GM10266 (cell line): ENCODE results near the gene PRRC2B.
A peak's percentile ranks its signal among the peaks of the same experiment; 100 is the strongest.
"Not testable (repeated sequence)": the region's sequence is repeated elsewhere in the genome, so short reads cannot be mapped to it uniquely, and the experiment has no call there.

Source experiments
- DNase-seq: peaks from one replicate; pipeline ENCODE4 v3.0.0; 2012; ENCODE audit errors: extremely low spot score
- TF ChIP-seq, protein P1 (sequence below): IDR thresholded peaks from 2 replicates; pipeline ENCODE4 v1.5.1; 2012; ENCODE audit warnings: mild to moderate bottlenecking, low read depth; ENCODE audit not compliant: control insufficient read depth, insufficient read depth; ENCODE audit errors: missing control alignments

Gene PRRC2B

GRCh38 chr9:131391020-131391419 lies 2.9 kb upstream of the PRRC2B start:
- TF ChIP-seq, protein P1, sequence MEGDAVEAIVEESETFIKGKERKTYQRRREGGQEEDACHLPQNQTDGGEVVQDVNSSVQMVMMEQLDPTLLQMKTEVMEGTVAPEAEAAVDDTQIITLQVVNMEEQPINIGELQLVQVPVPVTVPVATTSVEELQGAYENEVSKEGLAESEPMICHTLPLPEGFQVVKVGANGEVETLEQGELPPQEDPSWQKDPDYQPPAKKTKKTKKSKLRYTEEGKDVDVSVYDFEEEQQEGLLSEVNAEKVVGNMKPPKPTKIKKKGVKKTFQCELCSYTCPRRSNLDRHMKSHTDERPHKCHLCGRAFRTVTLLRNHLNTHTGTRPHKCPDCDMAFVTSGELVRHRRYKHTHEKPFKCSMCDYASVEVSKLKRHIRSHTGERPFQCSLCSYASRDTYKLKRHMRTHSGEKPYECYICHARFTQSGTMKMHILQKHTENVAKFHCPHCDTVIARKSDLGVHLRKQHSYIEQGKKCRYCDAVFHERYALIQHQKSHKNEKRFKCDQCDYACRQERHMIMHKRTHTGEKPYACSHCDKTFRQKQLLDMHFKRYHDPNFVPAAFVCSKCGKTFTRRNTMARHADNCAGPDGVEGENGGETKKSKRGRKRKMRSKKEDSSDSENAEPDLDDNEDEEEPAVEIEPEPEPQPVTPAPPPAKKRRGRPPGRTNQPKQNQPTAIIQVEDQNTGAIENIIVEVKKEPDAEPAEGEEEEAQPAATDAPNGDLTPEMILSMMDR, result no peak
- DNase-seq, result no peak

- TF ChIP-seq, protein P1, result no peak
Observed at GRCh38 chr9:131391504-131391903, 2.4 kb upstream of the PRRC2B start.

DNA sequence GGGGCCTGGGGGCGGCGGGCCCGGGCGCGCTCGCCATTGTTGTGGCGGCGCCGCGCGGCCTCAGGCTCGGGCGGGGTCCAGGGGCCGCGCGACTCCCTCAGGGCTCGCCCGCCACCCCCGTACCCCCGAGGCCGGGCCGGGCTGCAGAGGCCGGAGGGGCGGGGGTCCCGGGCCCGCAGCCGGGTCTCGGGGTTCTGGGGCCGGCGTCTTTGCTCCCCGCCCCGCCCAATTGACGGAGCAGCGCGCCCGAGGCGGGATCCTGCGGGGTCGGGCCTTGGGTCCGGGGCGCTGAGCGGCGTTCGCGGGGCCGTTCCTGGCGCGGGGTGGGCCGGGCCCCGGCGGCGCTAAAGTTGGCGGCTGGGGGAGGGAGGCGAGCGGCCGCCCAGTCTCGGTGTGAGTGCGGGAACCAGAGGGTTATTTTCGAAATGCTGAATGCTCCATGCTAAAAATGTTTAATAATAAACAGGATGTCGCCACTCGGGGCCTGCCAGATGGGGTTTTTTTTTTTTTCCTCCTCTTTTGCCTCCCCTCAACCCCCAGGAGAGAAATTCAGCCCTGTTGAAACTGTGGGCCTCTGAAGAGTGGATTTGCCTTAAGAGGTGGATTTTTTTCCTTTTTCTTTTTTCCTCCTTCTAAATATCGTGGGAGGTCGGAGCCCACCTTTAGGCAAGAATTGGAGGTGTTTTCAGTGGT lies 724 bp downstream of the PRRC2B start:
- peak; percentile 63 for DNase-seq

More at GRCh38 chr9:131391504-131391903, 2.4 kb upstream of the PRRC2B start:
- DNase-seq, result no peak

GRCh38 chr9:131395157-131396098 lies 1.5 kb downstream of the PRRC2B start:
- DNase-seq, result peak; percentile 78
- TF ChIP-seq, protein P1, result no peak

More for the DNA sequence above, 724 bp downstream of the PRRC2B start:
- TF ChIP-seq, protein P1, result no peak

DNA sequence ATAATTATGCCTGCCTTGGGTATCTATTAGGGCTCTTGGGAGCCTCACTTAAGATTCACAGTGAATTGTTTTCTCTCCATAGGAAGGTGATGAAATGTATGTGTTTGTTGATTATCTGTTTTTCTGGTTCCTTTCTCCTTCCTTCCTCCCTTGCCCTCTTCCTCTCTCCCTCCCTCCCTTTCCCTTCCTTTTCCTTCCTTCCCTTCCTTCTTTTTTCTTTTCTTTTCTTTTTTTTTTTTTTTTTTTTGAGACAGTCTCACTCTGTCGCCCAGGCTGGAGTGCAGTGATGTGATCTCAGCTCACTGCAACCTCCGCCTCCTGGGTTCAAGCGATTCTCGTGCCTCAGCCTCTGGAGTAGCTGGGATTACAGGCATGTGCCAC lies 2.2 kb downstream of the PRRC2B start:
- DNase-seq, result not testable (repeated sequence)

- TF ChIP-seq, protein P1, result no peak
Observed at GRCh38 chr9:131396626-131397025, 2.7 kb downstream of the PRRC2B start.

GRCh38 chr9:131397100-131397790 lies 3.4 kb downstream of the PRRC2B start:
- TF ChIP-seq, protein P1, result no peak
- DNase-seq, result no peak

More at GRCh38 chr9:131396626-131397025, 2.7 kb downstream of the PRRC2B start:
- no peak for DNase-seq
